ENCODE results near the gene ABCA2. TPM values are rescaled to one million over a fixed set of nuclear protein-coding genes. Genes with fewer than 3 reads are reported as not detected.

ABCA2 gene
- total RNA-seq, 1 experiment from 2014 or later: 22.6 TPM

DNA sequence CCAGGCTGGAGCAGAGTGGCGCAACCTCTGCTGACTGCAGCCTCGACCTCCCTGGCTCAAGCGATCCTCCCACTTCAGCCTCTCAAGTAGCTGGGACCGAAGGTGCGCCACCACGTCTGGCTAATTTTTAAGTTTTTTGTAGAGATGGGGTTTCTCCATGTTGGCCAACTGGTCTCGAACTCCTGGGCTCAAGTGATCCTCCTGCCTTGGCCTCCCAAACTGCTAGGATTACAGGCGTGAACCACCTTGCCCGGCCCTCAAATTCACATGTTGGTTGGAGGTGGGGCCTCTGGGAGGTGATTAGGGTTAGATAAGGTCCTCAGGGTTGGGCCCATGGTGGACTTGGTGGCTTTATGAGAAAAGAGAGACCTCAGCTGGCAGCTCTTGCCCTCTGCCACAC lies 65.9 kb downstream of the ABCA2 start:
- ChIA-PET CTCF (no interaction called here), POLR2A (no interaction called here)
- Mint-ChIP-seq H3K27me3 (ENCODE audit: insufficient read depth, unreplicated experiment) (no peaks in the 10 kb centered on the region), H3K4me1 (ENCODE audit: low read depth, unreplicated experiment) (no peaks in the 10 kb centered on the region), H3K27ac (ENCODE audit: unreplicated experiment) (no peak overlapping the region), H3K36me3 (ENCODE audit: insufficient read depth, unreplicated experiment) (peaks cover 11% of the 10 kb centered on the region), H3K9me3 (ENCODE audit: unreplicated experiment) (peaks cover under 1% of the 10 kb centered on the region), H3K4me3 (ENCODE audit: unreplicated experiment) (no peak overlapping the region)
- H3K9me3 ChIP-seq: no peaks in the 10 kb centered on the region
- H3K4me1 ChIP-seq: peaks cover 18% of the 10 kb centered on the region
- H3K4me3 ChIP-seq (ENCODE audit: low read depth, low read length): no peak overlapping the region
- no peak for DNase-seq
- no peaks in the 10 kb centered on the region for H3K36me3 ChIP-seq (ENCODE audit: control insufficient read depth, insufficient read depth, low read length)
- no TSS peak for BruUV-seq (replicated peaks)
- no peaks in the 10 kb centered on the region for H3K27me3 ChIP-seq (replicated peaks; ENCODE audit: control insufficient read depth, insufficient read depth, low read length)
- intact Hi-C loops (cut with micrococcal nuclease; ENCODE audit: unreplicated experiment): no loop called here
- TF ChIP-seq, protein P1, sequence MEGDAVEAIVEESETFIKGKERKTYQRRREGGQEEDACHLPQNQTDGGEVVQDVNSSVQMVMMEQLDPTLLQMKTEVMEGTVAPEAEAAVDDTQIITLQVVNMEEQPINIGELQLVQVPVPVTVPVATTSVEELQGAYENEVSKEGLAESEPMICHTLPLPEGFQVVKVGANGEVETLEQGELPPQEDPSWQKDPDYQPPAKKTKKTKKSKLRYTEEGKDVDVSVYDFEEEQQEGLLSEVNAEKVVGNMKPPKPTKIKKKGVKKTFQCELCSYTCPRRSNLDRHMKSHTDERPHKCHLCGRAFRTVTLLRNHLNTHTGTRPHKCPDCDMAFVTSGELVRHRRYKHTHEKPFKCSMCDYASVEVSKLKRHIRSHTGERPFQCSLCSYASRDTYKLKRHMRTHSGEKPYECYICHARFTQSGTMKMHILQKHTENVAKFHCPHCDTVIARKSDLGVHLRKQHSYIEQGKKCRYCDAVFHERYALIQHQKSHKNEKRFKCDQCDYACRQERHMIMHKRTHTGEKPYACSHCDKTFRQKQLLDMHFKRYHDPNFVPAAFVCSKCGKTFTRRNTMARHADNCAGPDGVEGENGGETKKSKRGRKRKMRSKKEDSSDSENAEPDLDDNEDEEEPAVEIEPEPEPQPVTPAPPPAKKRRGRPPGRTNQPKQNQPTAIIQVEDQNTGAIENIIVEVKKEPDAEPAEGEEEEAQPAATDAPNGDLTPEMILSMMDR (IDR thresholded peaks at IDR 0.05; ENCODE audit: insufficient read depth in 1 of 2, low read depth in 1 of 2, low read length in 1 of 2, severe bottlenecking in 1 of 2, unreplicated experiment in 1 of 2): no peak

DNA sequence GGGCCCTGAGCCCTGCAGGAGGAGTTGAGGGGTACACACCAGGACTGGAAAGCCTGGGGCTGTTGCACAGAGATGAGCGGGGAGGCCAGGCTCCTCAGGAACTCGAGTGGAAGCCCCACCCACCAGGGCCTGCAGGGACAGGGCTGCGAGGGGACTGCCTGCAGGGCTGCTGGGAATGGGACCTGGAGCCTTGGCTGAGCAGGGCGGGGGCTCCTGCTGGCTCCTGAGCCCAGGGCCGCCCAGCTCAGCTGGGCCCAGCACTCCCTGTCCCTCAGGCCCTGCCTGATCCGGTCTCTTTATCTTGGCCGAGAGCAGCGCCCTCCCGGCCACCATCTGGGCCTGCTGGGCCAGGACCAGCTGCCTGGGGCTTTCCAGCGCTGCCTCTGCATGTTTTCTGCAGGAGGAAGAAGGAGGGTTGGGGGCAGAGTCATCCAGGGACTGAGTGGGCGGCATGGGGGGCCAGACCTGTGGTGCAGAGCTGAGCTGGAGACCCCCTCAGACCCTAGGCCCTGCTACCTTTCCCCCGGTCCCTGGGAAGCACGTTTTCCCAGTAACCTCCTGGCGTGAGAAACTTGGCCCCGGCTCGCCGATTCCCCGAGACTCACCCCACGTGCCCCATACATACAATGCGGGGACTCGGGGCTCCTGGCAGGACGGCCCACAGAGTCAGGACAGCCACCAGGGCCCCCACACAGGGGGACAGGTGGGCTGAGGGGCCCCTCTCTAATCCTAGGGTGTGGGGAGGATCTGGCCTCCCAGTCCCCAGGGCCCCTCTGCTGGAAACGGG lies 66.6 kb downstream of the ABCA2 start:
- intact Hi-C loops (cut with micrococcal nuclease; ENCODE audit: unreplicated experiment): no loop called here
- H3K4me3 Mint-ChIP-seq (ENCODE audit: unreplicated experiment): no peak overlapping the region

DNA sequence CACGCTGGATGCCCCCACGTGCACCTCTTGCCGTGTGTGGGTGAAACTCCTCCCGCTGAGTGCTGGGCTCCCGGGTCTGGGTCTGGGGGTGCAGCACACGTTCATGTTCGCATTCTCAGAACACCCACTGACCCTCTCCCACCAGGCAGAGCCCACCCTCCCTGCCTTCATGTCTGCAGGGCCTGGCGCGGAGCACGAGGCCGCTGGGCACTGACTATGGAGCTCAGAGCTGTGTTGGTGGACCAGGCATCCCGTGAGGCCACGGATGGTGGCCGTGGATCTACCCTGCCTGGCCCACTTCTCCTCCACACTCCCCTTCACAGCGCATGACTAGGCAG lies 67.1 kb downstream of the ABCA2 start:
- DNase-seq: no peak
- POLR2A ChIA-PET: no interaction called here
- H3K27me3 ChIP-seq (replicated peaks; ENCODE audit: control insufficient read depth, insufficient read depth, low read length): no peaks in the 10 kb centered on the region
- peaks cover 18% of the 10 kb centered on the region for H3K4me1 ChIP-seq
- no peak overlapping the region for H3K4me3 Mint-ChIP-seq (ENCODE audit: unreplicated experiment)
- peaks cover 12% of the 10 kb centered on the region for H3K9me3 Mint-ChIP-seq (ENCODE audit: unreplicated experiment)
- TF ChIP-seq, protein P1 (IDR thresholded peaks at IDR 0.05; ENCODE audit: insufficient read depth in 1 of 2, low read depth in 1 of 2, low read length in 1 of 2, severe bottlenecking in 1 of 2, unreplicated experiment in 1 of 2): no peak
- no peak overlapping the region for H3K27ac Mint-ChIP-seq (ENCODE audit: unreplicated experiment)
- H3K9me3 ChIP-seq: no peaks in the 10 kb centered on the region
- no peaks in the 10 kb centered on the region for H3K4me1 Mint-ChIP-seq (ENCODE audit: low read depth, unreplicated experiment)
- no peak overlapping the region for H3K4me3 ChIP-seq (ENCODE audit: low read depth, low read length)
- intact Hi-C loops (cut with micrococcal nuclease; ENCODE audit: unreplicated experiment): no loop called here
- H3K27me3 Mint-ChIP-seq (ENCODE audit: insufficient read depth, unreplicated experiment): no peaks in the 10 kb centered on the region
- CTCF ChIA-PET: no interaction called here
- peaks cover 10% of the 10 kb centered on the region for H3K36me3 Mint-ChIP-seq (ENCODE audit: insufficient read depth, unreplicated experiment)
- BruUV-seq (replicated peaks): no TSS peak
- no peaks in the 10 kb centered on the region for H3K36me3 ChIP-seq (ENCODE audit: control insufficient read depth, insufficient read depth, low read length)

More for the DNA sequence above, 66.6 kb downstream of the ABCA2 start:
- H3K4me3 ChIP-seq (ENCODE audit: low read depth, low read length): no peak overlapping the region
- POLR2A ChIA-PET: no interaction called here
- Mint-ChIP-seq H3K9me3 (ENCODE audit: unreplicated experiment) (peaks cover 7% of the 10 kb centered on the region), H3K36me3 (ENCODE audit: insufficient read depth, unreplicated experiment) (peaks cover 11% of the 10 kb centered on the region), H3K27me3 (ENCODE audit: insufficient read depth, unreplicated experiment) (no peaks in the 10 kb centered on the region), H3K27ac (ENCODE audit: unreplicated experiment) (no peak overlapping the region), H3K4me1 (ENCODE audit: low read depth, unreplicated experiment) (no peaks in the 10 kb centered on the region)
- H3K27me3 ChIP-seq (replicated peaks; ENCODE audit: control insufficient read depth, insufficient read depth, low read length): no peaks in the 10 kb centered on the region
- H3K9me3 ChIP-seq: no peaks in the 10 kb centered on the region
- no peaks in the 10 kb centered on the region for H3K36me3 ChIP-seq (ENCODE audit: control insufficient read depth, insufficient read depth, low read length)
- CTCF ChIA-PET: no interaction called here
- TF ChIP-seq, protein P1 (IDR thresholded peaks at IDR 0.05; ENCODE audit: insufficient read depth in 1 of 2, low read depth in 1 of 2, low read length in 1 of 2, severe bottlenecking in 1 of 2, unreplicated experiment in 1 of 2): no peak
- DNase-seq: no peak
- peaks cover 18% of the 10 kb centered on the region for H3K4me1 ChIP-seq
- BruUV-seq (replicated peaks): no TSS peak

Data from Caco-2 (cell line).